Endothelial cell of umbilical vein (primary cell): ENCODE measurements around the gene EIF3J. TPM values are rescaled to one million over a fixed set of nuclear protein-coding genes. Genes with fewer than 3 reads are reported as not detected.

Source experiments
- polyA plus RNA-seq, 4 experiments: library from polyadenylated mRNA; depleted of rRNA in 3 of 4; stranded (reverse) in 3 of 4; unstranded in 1 of 4; fragments of >200 nt; gene quantifications; 2 replicates each; pipeline versions ENCODE4 v1.2.1 to v1.2.3, GENCODE V29; 2011 to 2012; ENCODE audit warnings: missing spikeins in 1 of 4
- total RNA-seq: library from RNA; stranded (reverse); gene quantifications from 2 replicates; pipeline ENCODE4 v1.2.3, GENCODE V29; 2021

EIF3J gene
- total and polyA plus RNA-seq, 2 donors (not counting 3 experiments of a cell fraction or from before 2014, with no cell fraction given), result 35.4 to 150 TPM

Other genes with a start within 250 kb of the EIF3J start
- gene GOLM2, start 248.4 kb upstream of the EIF3J start, total RNA-seq, result 50.0 and 51.6 TPM in 2 replicates
- 11.8 and 13.6 TPM in 2 replicates for gene GOLM2, start 248.4 kb upstream of the EIF3J start, polyA plus RNA-seq
- gene CTDSPL2, start 109.5 kb upstream of the EIF3J start, total RNA-seq, result 46.0 and 55.1 TPM in 2 replicates
- gene CTDSPL2, start 109.5 kb upstream of the EIF3J start, polyA plus RNA-seq, result 9.3 and 12.2 TPM in 2 replicates
- gene SPG11, start 126.5 kb downstream of the EIF3J start, total RNA-seq, result 44.7 and 53.5 TPM in 2 replicates
- 30.6 and 30.7 TPM in 2 replicates for gene SPG11, start 126.5 kb downstream of the EIF3J start, polyA plus RNA-seq
- 0.42 TPM in 1 of 2 replicates, not detected in the other for gene PATL2, start 174.2 kb downstream of the EIF3J start, total RNA-seq
- 0.18 and 0.33 TPM in 2 replicates for gene PATL2, start 174.2 kb downstream of the EIF3J start, polyA plus RNA-seq
- 725 and 985 TPM in 2 replicates for gene B2M, start 174.4 kb downstream of the EIF3J start, total RNA-seq
- gene B2M, start 174.4 kb downstream of the EIF3J start, polyA plus RNA-seq, result 5,169 and 5,206 TPM in 2 replicates
- gene TRIM69, start 199.4 kb downstream of the EIF3J start, total RNA-seq, result 10.5 and 13.0 TPM in 2 replicates
- 4.3 and 4.8 TPM in 2 replicates for gene TRIM69, start 199.4 kb downstream of the EIF3J start, polyA plus RNA-seq